Measurements from ENCODE around the gene PPP1R37.

GRCh38 chr19:45122832-45123231 lies 29.9 kb downstream of the PPP1R37 start:
- no peak for TF ChIP-seq FOXP2 (optimal IDR thresholded peaks at IDR 0.05; ENCODE audit: borderline replicate concordance, extremely low read depth, extremely low read length, insufficient read depth)
- TF ChIP-seq POLR2AphosphoS5 (IDR thresholded peaks at IDR 0.05; ENCODE audit: low read depth, low read length), result no peak
- TF ChIP-seq TAF1 (IDR thresholded peaks at IDR 0.05; ENCODE audit: borderline replicate concordance, insufficient read depth, low read length), result no peak
- TF ChIP-seq REST (IDR thresholded peaks at IDR 0.05; ENCODE audit: insufficient read depth in 1 of 2, low read depth in 2 of 2, low read length in 2 of 2), result no peak
- TF ChIP-seq SIN3A (IDR thresholded peaks at IDR 0.05; ENCODE audit: borderline replicate concordance, insufficient read depth, low read length), result no peak
